PC-9 (cell line): ENCODE data around the gene KISS1R. TPM values are rescaled to one million over a fixed set of nuclear protein-coding genes. Genes with fewer than 3 reads are reported as not detected.

Experiments
- BruUV-seq: library from RNA; stranded (reverse); fragments of 400-500 nt; replicated peaks from 2 replicates; lab custom pipeline; 2021; lab: Mats Ljungman, UMichigan
- CTCF ChIA-PET: fragments of 300-600 bp; sonication (Branson Sonifier 250); formaldehyde crosslinking; loops from one replicate; lab custom pipeline; 2022; ENCODE audit warnings: antibody characterized with exemption; lab: Charles Lee
- POLR2A ChIA-PET: fragments of 300-600 bp; sonication (Branson Sonifier 250); formaldehyde crosslinking; loops from one replicate; lab custom pipeline; 2022; ENCODE audit warnings: antibody characterized with exemption; ENCODE audit not compliant: unreplicated experiment; lab: Charles Lee
- DNase-seq, 2 experiments: peaks; one replicate each; pipeline versions ENCODE4 v3.0.0 to v3.0.0-alpha.2; 2015 to 2022; ENCODE audit warnings: mixed read lengths in 1 of 2
- H2AFZ ChIP-seq: fragments of 200-600 bp; sonication (generic); 2 replicates; pipeline ENCODE4 v1.8.1; 2017; ENCODE audit warnings: antibody characterized with exemption
- H3F3A ChIP-seq: fragments of 200-600 bp; sonication (generic); 2 replicates; pipeline ENCODE4 v1.8.1; 2017; ENCODE audit warnings: antibody characterized with exemption, mild to moderate bottlenecking, low read depth; ENCODE audit not compliant: insufficient read depth
- H3K27ac ChIP-seq: fragments of 200-600 bp; sonication (generic); 2 replicates; pipeline ENCODE4 v1.6.1; 2016; ENCODE audit warnings: mixed run types
- H3K27me3 ChIP-seq: fragments of 200-600 bp; sonication (generic); 2 replicates; pipeline ENCODE4 v1.6.1; 2016; ENCODE audit warnings: low read depth, mixed run types; ENCODE audit not compliant: insufficient read depth
- H3K36me3 ChIP-seq: fragments of 200-600 bp; sonication (generic); 2 replicates; pipeline ENCODE4 v1.6.1; 2016; ENCODE audit warnings: low read depth, mixed run types
- H3K4me1 ChIP-seq: fragments of 200-600 bp; sonication (generic); replicated peaks from 2 replicates; pipeline ENCODE4 v1.6.1; 2016; ENCODE audit warnings: mixed run types; ENCODE audit not compliant: insufficient read depth
- H3K4me2 ChIP-seq: fragments of 200-600 bp; sonication (generic); 2 replicates; pipeline ENCODE4 v1.6.1; 2017; ENCODE audit warnings: mixed run types
- H3K4me3 ChIP-seq: fragments of 200-600 bp; sonication (generic); 2 replicates; pipeline ENCODE4 v1.6.1; 2016; ENCODE audit warnings: mixed run types
- H3K79me2 ChIP-seq: fragments of 200-600 bp; sonication (generic); 2 replicates; pipeline ENCODE4 v1.6.1; 2017; ENCODE audit warnings: low read depth, mixed run types
- H3K9me2 ChIP-seq: fragments of 200-600 bp; sonication (generic); 2 replicates; pipeline ENCODE4 v1.8.1; 2017; ENCODE audit warnings: mild to moderate bottlenecking; ENCODE audit not compliant: insufficient read depth
- H3K9me3 ChIP-seq: fragments of 200-600 bp; sonication (generic); 2 replicates; pipeline ENCODE4 v1.8.1; 2016; ENCODE audit warnings: low read depth; ENCODE audit not compliant: insufficient read depth
- H4K20me1 ChIP-seq: fragments of 200-600 bp; sonication (generic); 2 replicates; pipeline ENCODE4 v1.8.1; 2017; ENCODE audit not compliant: insufficient read depth
- CTCF ChIP-seq: fragments of 200-600 bp; sonication (generic); conservative IDR thresholded peaks from 2 replicates; pipeline ENCODE4 v1.6.1; 2017; ENCODE audit warnings: mixed run types, antibody characterized with exemption, mild to moderate bottlenecking, moderate library complexity
- EZH2 ChIP-seq: fragments of 200-600 bp; sonication (generic); IDR thresholded peaks from 2 replicates; pipeline ENCODE4 v1.8.0; 2017; ENCODE audit warnings: antibody characterized with exemption, low read depth
- intact Hi-C: fragments of 100-400 bp; cut with micrococcal nuclease; formaldehyde crosslinking; loops from one replicate; pipeline ENCODE4 v1.10.0; 2022; ENCODE audit not compliant: unreplicated experiment
- total RNA-seq: library from RNA; stranded (reverse); gene quantifications from 2 replicates; pipeline ENCODE4 v1.2.3, GENCODE V29; 2021

KISS1R gene
- total RNA-seq, 1 experiment from 2014 or later, result not detected

DNA sequence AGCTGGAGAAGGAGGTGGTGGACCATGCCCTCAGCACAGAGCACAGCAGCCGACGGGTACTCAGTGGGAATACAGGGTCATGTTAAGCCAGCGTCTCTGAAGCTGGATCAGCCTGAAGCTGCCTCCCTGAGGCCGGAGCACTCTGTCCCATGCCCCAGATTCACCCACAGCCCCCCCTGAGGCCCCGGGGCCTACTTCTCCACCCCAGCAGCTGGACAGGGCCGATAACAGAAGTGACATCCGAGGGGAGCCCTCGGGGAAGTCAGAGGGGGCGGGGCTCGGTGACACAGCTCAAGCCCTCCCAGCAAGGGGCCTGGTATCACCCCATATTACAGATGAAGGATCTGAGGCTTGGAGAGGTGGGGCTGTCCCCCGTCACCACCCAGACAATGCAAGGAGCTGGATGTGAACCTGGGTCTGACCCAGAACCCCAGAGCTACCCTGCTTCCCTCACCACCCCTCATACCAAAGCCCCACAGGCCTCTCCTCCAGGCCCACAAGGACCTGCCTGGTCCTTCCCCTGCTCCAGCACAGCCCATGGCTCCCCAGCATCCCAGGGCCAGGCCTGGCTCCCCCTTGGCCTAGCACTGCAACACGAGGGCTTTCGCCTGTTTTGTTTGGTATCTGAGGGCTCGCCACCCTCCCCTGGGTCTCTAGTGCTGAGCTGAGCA is 9.8 kb upstream of the KISS1R start:
- Histone ChIP-seq H3K4me1 (peaks cover 17% of the 10 kb centered on the region), H3K4me3 (no peak overlapping the region)

DNA sequence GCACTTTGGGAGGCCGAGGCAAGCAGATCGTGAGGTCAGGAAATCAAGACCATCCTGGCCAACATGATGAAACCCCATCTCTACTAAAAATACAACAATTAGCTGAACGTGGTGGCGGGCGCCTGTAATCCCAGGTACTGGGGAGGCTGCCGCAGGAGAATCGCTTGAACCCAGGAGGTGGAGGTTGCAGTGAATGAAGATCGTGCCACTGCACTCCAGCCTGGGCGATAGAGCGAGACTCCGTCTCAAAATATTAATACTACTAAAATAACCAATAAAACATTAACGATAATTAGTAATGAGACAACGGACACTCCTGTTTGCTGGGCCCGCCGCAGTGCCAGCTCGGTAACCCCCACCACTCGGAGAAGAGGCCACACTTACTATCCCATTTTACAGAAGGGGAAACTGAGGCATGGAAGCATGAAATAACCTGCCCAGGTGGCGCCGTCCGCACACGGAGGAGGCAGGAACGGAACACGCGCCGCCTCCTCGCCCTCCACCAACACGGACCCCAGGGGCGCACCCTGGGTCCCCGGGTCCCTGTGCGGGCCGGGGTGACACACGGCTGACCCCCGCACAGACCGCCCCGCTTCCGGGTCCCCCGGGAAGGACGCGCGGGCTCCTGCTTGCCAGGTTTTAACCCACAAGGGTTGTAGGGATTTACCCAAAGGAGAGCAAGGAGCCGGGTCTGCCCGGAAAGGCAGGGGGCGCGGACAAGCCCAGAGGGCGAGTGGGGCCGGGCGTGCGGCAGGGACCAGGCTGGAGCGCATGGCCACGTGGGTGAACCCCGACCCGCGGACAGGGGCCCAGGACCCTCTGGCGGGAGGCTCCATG is 5.7 kb upstream of the KISS1R start:
- ChIA-PET CTCF (no interaction called here), POLR2A (no interaction called here)
- no TSS peak for BruUV-seq
- H3K36me3 ChIP-seq, result no peaks in the 10 kb centered on the region
- intact Hi-C loops, result no loop called here
- peaks cover 46% of the 10 kb centered on the region for H3K79me2 ChIP-seq
- H3K27me3 ChIP-seq, result no peaks in the 10 kb centered on the region
- H3K4me2 ChIP-seq, result no peak overlapping the region
- no peaks in the 10 kb centered on the region for H3K9me3 ChIP-seq
- H3K9me2 ChIP-seq, result no peaks in the 10 kb centered on the region
- H3K4me1 ChIP-seq, result peaks cover 20% of the 10 kb centered on the region
- no peak for DNase-seq
- H3K4me3 ChIP-seq, result no peak overlapping the region
- no peak overlapping the region for H3K27ac ChIP-seq
- H4K20me1 ChIP-seq, result peaks cover 6% of the 10 kb centered on the region; the same call in 1 of the 2 replicates
- TF ChIP-seq CTCF (no peak), EZH2 (no peak)
- peaks cover 45% of the 10 kb centered on the region; the same call in 1 of the 2 replicates for H3F3A ChIP-seq
- H2AFZ ChIP-seq, result no peak overlapping the region

More for the DNA sequence above, 9.8 kb upstream of the KISS1R start:
- Histone ChIP-seq H3K27ac (no peak overlapping the region), H3K27me3 (no peaks in the 10 kb centered on the region), H4K20me1 (peaks cover 31% of the 10 kb centered on the region; the same call in 1 of the 2 replicates), H3K4me2 (no peak overlapping the region), H3K79me2 (peaks cover 47% of the 10 kb centered on the region), H2AFZ (no peak overlapping the region), H3K9me2 (no peaks in the 10 kb centered on the region), H3K9me3 (no peaks in the 10 kb centered on the region), H3F3A (peaks cover 30% of the 10 kb centered on the region; the same call in 1 of the 2 replicates), H3K36me3 (no peaks in the 10 kb centered on the region)
- no peak for DNase-seq
- CTCF ChIA-PET, result no interaction called here
- intact Hi-C loops, result no loop called here
- no TSS peak for BruUV-seq
- POLR2A ChIA-PET, result no interaction called here
- TF ChIP-seq EZH2 (no peak), CTCF (no peak)

GRCh38 chr19:912181-913079 is 4.7 kb upstream of the KISS1R start:
- TF ChIP-seq EZH2, result no peak
- TF ChIP-seq CTCF, result no peak
- POLR2A ChIA-PET, result no interaction called here
- Histone ChIP-seq H2AFZ (no peak overlapping the region), H4K20me1 (peaks cover 6% of the 10 kb centered on the region; the same call in 1 of the 2 replicates), H3K4me3 (peak overlapping the region; percentile 73), H3F3A (peaks cover 45% of the 10 kb centered on the region; the same call in 1 of the 2 replicates), H3K9me3 (no peaks in the 10 kb centered on the region), H3K79me2 (peaks cover 40% of the 10 kb centered on the region), H3K4me1 (peaks cover 20% of the 10 kb centered on the region), H3K36me3 (no peaks in the 10 kb centered on the region), H3K27me3 (peaks cover 1% of the 10 kb centered on the region; the same call in 1 of the 2 replicates), H3K9me2 (no peaks in the 10 kb centered on the region), H3K27ac (no peak overlapping the region), H3K4me2 (peak overlapping the region; percentile 66)
- no TSS peak for BruUV-seq
- CTCF ChIA-PET, result no interaction called here
- no peak for DNase-seq
- intact Hi-C loops, result no loop called here
